ENCODE results near the gene ELOA. TPM values are rescaled to one million over a fixed set of nuclear protein-coding genes. Genes with fewer than 3 reads are reported as not detected.

Gene ELOA
- total and polyA plus RNA-seq, 2 donors (not counting 1 experiment from before 2014, with no cell fraction given), result 12.9 to 56.6 TPM

- Histone ChIP-seq H3K27me3 (replicated peaks in 1 of 4; ENCODE audit: control extremely low read depth in 1 of 4, control insufficient read depth in 3 of 4, insufficient read depth in 4 of 4, low read length in 3 of 4) (no peaks in the 10 kb centered on the region), H3K4me1 (ENCODE audit: control insufficient read depth in 2 of 2, insufficient read depth in 2 of 2, low read length in 2 of 2) (peaks cover 4 to 6% of the 10 kb centered on the region in 2 donors), H2AFZ (ENCODE audit: insufficient read depth, low read depth, low read length, poor library complexity, severe bottlenecking) (no peak overlapping the region), H3K36me3 (replicated peaks in 1 of 2; ENCODE audit: control extremely low read depth in 1 of 2, control insufficient read depth in 1 of 2, extremely low read depth in 1 of 2, insufficient read depth in 2 of 2, low read length in 1 of 2) (peaks cover 0 to 80% of the 10 kb centered on the region in 2 experiments), H3K9me3 (ENCODE audit: control extremely low read depth in 1 of 3, control insufficient read depth in 2 of 3, insufficient read depth in 1 of 3, low read length in 2 of 3) (no peaks in the 10 kb centered on the region), H4K20me1 (ENCODE audit: control insufficient read depth, insufficient read depth, low read length, poor library complexity, severe bottlenecking) (peaks cover 71% of the 10 kb centered on the region), H3K4me2 (replicated peaks; ENCODE audit: low read depth, low read length, poor library complexity, severe bottlenecking) (no peak overlapping the region), H3K4me3 (ENCODE audit: control extremely low read depth in 1 of 5, extremely low read depth in 1 of 5, insufficient read depth in 1 of 5, low read depth in 2 of 5, low read length in 4 of 5) (no peak overlapping the region), H3K79me2 (ENCODE audit: control insufficient read depth, insufficient read depth, low read length) (peaks cover 13% of the 10 kb centered on the region), H3K27ac (ENCODE audit: low read length in 2 of 2) (no peak overlapping the region), H3K9ac (ENCODE audit: low read length) (no peak overlapping the region)
- intact Hi-C loops (cut with micrococcal nuclease), result loop anchor here (10.0 kb wide), 1 partner anchor 716 kb away; the partner anchor contains the start of genes NIPAL3 and STPG1
- H3K9me3 Mint-ChIP-seq (ENCODE audit: insufficient read depth), result no peaks in the 10 kb centered on the region
- H3K4me1 Mint-ChIP-seq, result peaks cover 42% of the 10 kb centered on the region
- POLR2A ChIA-PET, result interaction anchor here (0.9 to 1.4 kb wide), 2 partner anchors 22 to 25 kb away, joined by 3 read pairs; no protein-coding TSS in a partner anchor
- H3K27ac Mint-ChIP-seq, result no peak overlapping the region
- TF ChIP-seq CTCF (IDR thresholded peaks at IDR 0.05) (no peak), EZH2 (IDR thresholded peaks at IDR 0.05; ENCODE audit: borderline replicate concordance, insufficient read depth, low read depth, low read length, poor library complexity, severe bottlenecking) (no peak)
- DNase-seq (no peak), ATAC-seq (ENCODE audit: low read depth) (no peak)
- H3K4me3 Mint-ChIP-seq, result no peak overlapping the region
- WGBS (ENCODE audit: insufficient coverage), result no CpG with 5 or more reads among the region's 5 CpGs
- CTCF ChIA-PET, result interaction anchor here (0.6 to 10.1 kb wide), 6 partner anchors 16 to 218 kb away, joined by 3 to 112 read pairs (median 6); partner anchors contain the start of gene ELOA
- H3K27me3 Mint-ChIP-seq, result no peaks in the 10 kb centered on the region
Observed at GRCh38 chr1:23698466-23698865, 44.8 kb upstream of the ELOA start.
